HepG2 (cell line): ENCODE measurements around the gene FBXL4. TPM values are rescaled to one million over a fixed set of nuclear protein-coding genes. Genes with fewer than 3 reads are reported as not detected.

Experiments used
- ATAC-seq: fragments of 200-7000 bp; cut with Tn5 transposase; 3 replicates; pipeline ENCODE4 v1.9.1; 2020; ENCODE audit warnings: mild to moderate bottlenecking, moderate library complexity
- BruUV-seq: library from RNA; stranded (reverse); fragments of 400-500 nt; replicated peaks from 2 replicates; lab custom pipeline; 2021; lab: Mats Ljungman, UMichigan
- CTCF ChIA-PET: fragments of 300-600 bp; formaldehyde crosslinking; extraction: SDS; loops from one replicate; lab custom pipeline; 2021; ENCODE audit warnings: low total read pairs, inconsistent platforms, low intra/inter-chr PET ratio; lab: Yijun Ruan, JAX
- POLR2A ChIA-PET: fragments of 350-600 bp; sonication (Branson Sonifier 250); formaldehyde crosslinking; loops from one replicate; lab custom pipeline; 2020; ENCODE audit warnings: antibody characterized with exemption, inconsistent platforms; lab: Yijun Ruan, JAX
- DNase-seq: peaks from one replicate; pipeline ENCODE4 v3.0.0-alpha.2; 2015; ENCODE audit warnings: low spot score
- FAIRE-seq: peaks from 3 replicates; lab custom pipeline; 2011; peaks lifted over from hg19 to GRCh38; lab: Jason Lieb, UNC
- H2AFZ ChIP-seq: one replicate; pipeline ENCODE4 v1.6.1; 2011; ENCODE audit warnings: low read length, inconsistent platforms
- H3K27ac ChIP-seq: fragments of 300-600 bp; 3 replicates; pipeline ENCODE4 v1.8.0; 2011; ENCODE audit warnings: mixed run types, mild to moderate bottlenecking, mixed read lengths, low read length, inconsistent platforms; ENCODE audit not compliant: insufficient read depth; ENCODE audit errors: extremely low read length
- H3K27me3 ChIP-seq, 2 experiments: fragments of 200-600 bp in 1 of 2; 2 replicates in 1 of 2; 3 replicates in 1 of 2; pipeline versions ENCODE4 v1.6.0 to v1.8.0; 2011; ENCODE audit warnings: low read length in 2 of 2, mild to moderate bottlenecking in 2 of 2, moderate library complexity in 2 of 2, inconsistent platforms in 1 of 2; ENCODE audit not compliant: insufficient read depth in 2 of 2, control insufficient read depth in 1 of 2
- H3K36me3 ChIP-seq, 2 experiments: fragments of 200-600 bp in 1 of 2; replicated peaks in 1 of 2; 2 replicates in 1 of 2; 3 replicates in 1 of 2; pipeline versions ENCODE4 v1.5.1 to v1.8.0; 2011; ENCODE audit warnings: low read length in 2 of 2, inconsistent platforms in 1 of 2; ENCODE audit not compliant: insufficient read depth in 2 of 2, control insufficient read depth in 1 of 2
- H3K4me1 ChIP-seq: 2 replicates; pipeline ENCODE4 v1.5.1; 2012; ENCODE audit warnings: low read length, inconsistent platforms; ENCODE audit not compliant: insufficient read depth
- H3K4me2 ChIP-seq: 2 replicates; pipeline ENCODE4 v1.6.0; 2011; ENCODE audit warnings: low read depth, low read length, inconsistent platforms
- H3K4me3 ChIP-seq, 3 experiments: fragments of 200-600 bp in 1 of 3; sonication (generic), shearing (Covaris generic) in 1 of 3; replicated peaks in 1 of 3; 2 replicates each; pipeline ENCODE4 v1.5.1; 2011 to 2016; ENCODE audit warnings: low read length in 3 of 3, inconsistent platforms in 2 of 3, low read depth in 2 of 3, mild to moderate bottlenecking in 2 of 3, control low read depth in 1 of 3, mixed read lengths in 1 of 3; ENCODE audit not compliant: insufficient read depth in 1 of 3
- H3K79me2 ChIP-seq: one replicate; pipeline ENCODE4 v1.6.1; 2011; ENCODE audit warnings: low read length, inconsistent platforms; ENCODE audit not compliant: insufficient read depth
- H3K9ac ChIP-seq: 2 replicates; pipeline ENCODE4 v1.6.0; 2011; ENCODE audit warnings: mild to moderate bottlenecking, low read depth, low read length, inconsistent platforms; ENCODE audit not compliant: insufficient read depth
- H3K9me3 ChIP-seq: 2 replicates; pipeline ENCODE4 v1.5.1; 2012; ENCODE audit warnings: mild to moderate bottlenecking, low read length
- H4K20me1 ChIP-seq: 2 replicates; pipeline ENCODE4 v1.6.0; 2011; ENCODE audit warnings: inconsistent platforms, mild to moderate bottlenecking, low read length, moderate library complexity; ENCODE audit not compliant: insufficient read depth
- CBX2 ChIP-seq, 2 experiments: fragments of 200-600 bp in 1 of 2; sonication (generic); formaldehyde crosslinking in 1 of 2; IDR thresholded peaks; 2 replicates each; pipeline versions ENCODE4 v1.7.0 to v1.8.1; 2018 to 2022; ENCODE audit warnings: low read depth in 2 of 2, low read length in 1 of 2, mild to moderate bottlenecking in 1 of 2, missing genetic modification reagents in 1 of 2
- GATAD1 ChIP-seq: IDR thresholded peaks from 2 replicates; pipeline ENCODE4 v1.6.1; 2016; ENCODE audit warnings: missing genetic modification reagents, missing compliant biosample characterization
- JARID2 ChIP-seq: sonication (generic); formaldehyde crosslinking; IDR thresholded peaks from 2 replicates; pipeline ENCODE4 v1.8.1; 2023; ENCODE audit warnings: missing genetic modification reagents, inconsistent platforms; ENCODE audit not compliant: insufficient replicate concordance
- KLF16 ChIP-seq, 2 experiments: sonication (generic) in 1 of 2; formaldehyde crosslinking in 1 of 2; IDR thresholded peaks; 2 replicates each; pipeline versions ENCODE4 v1.6.1 to v1.8.0; 2016 to 2023; ENCODE audit warnings: missing genetic modification reagents in 2 of 2, missing compliant biosample characterization in 1 of 2
- RAD21 ChIP-seq: fragments of 450-650 bp; formaldehyde crosslinking; IDR thresholded peaks from 2 replicates; pipeline ENCODE4 v1.5.0; 2020; ENCODE audit warnings: mild to moderate bottlenecking
- RAD51 ChIP-seq: fragments of 450-650 bp; IDR thresholded peaks from 2 replicates; pipeline ENCODE4 v1.6.1; 2016; ENCODE audit warnings: borderline replicate concordance
- SMC3 ChIP-seq: IDR thresholded peaks from 2 replicates; pipeline ENCODE4 v1.6.1; 2011; ENCODE audit warnings: low read length, improper control_type of control experiment
- ZBTB21 ChIP-seq: sonication (generic); formaldehyde crosslinking; IDR thresholded peaks from 2 replicates; pipeline ENCODE4 v1.4.0; 2020; ENCODE audit warnings: missing genetic modification reagents
- ZNF12 ChIP-seq: sonication (generic); formaldehyde crosslinking; IDR thresholded peaks from 2 replicates; pipeline ENCODE4 v1.5.0; 2020; ENCODE audit warnings: missing genetic modification reagents
- ZNF253 ChIP-seq: sonication (generic); formaldehyde crosslinking; IDR thresholded peaks from 2 replicates; pipeline ENCODE4 v1.8.0; 2022; ENCODE audit warnings: mild to moderate bottlenecking, missing genetic modification reagents, borderline replicate concordance
- ZNF567 ChIP-seq: sonication (generic); formaldehyde crosslinking; IDR thresholded peaks from 2 replicates; pipeline ENCODE4 v1.8.1; 2023; ENCODE audit warnings: mild to moderate bottlenecking, missing genetic modification reagents, borderline replicate concordance
- WGBS: methylation state at CpG from one replicate; pipeline ENCODE4 v1.1.6; 2017; ENCODE audit warnings: low lambda C conversion rate; 5-methylcytosine and 5-hydroxymethylcytosine counted together
- in situ Hi-C: cut with HindIII; loops from 2 replicates; pipeline ENCODE4 v1.10.0; 2017; ENCODE audit warnings: low pct_unique_long_range_greater_than_20kb; ENCODE audit not compliant: extremely low pct_ligation_motif_present
- intact Hi-C: fragments of 100-400 bp; cut with micrococcal nuclease; formaldehyde crosslinking; loops from one replicate; pipeline ENCODE4 v1.10.0; 2022; ENCODE audit not compliant: unreplicated experiment
- polyA plus RNA-seq, 8 experiments: library from polyadenylated mRNA; depleted of rRNA in 3 of 8; stranded (reverse) in 7 of 8; unstranded in 1 of 8; fragments of >200 nt; fragmentation: Illumina TruSeq in 4 of 8; extraction: Trizol in 4 of 8; gene quantifications; 2 replicates each; pipeline versions ENCODE4 v1.2.1 to v1.2.3, GENCODE V29; 2011 to 2016; ENCODE audit warnings: low read depth in 4 of 8, missing spikeins in 1 of 8, mixed read lengths in 1 of 8; ENCODE audit not compliant: insufficient read depth in 1 of 8
- total RNA-seq, 5 experiments: library from RNA; depleted of rRNA; stranded (reverse); fragments of >200 nt; fragmentation: Illumina TruSeq; extraction: Trizol; gene quantifications; 2 replicates each; pipeline ENCODE4 v1.2.3, GENCODE V29; 2016; ENCODE audit warnings: low read depth in 1 of 5
- TF ChIP-seq, protein P1 (sequence below): IDR thresholded peaks from 2 replicates; pipeline ENCODE4 v1.6.1; 2016
- TF ChIP-seq, protein P2 (sequence below): IDR thresholded peaks from 2 replicates; pipeline ENCODE4 v1.6.1; 2016; ENCODE audit warnings: low read depth, control low read depth

Gene FBXL4
- total and polyA plus RNA-seq, 2 of the 13 experiments (the other 11 are each of a cell fraction or from before 2014, with no cell fraction given), result 13.2 to 17.6 TPM

DNA sequence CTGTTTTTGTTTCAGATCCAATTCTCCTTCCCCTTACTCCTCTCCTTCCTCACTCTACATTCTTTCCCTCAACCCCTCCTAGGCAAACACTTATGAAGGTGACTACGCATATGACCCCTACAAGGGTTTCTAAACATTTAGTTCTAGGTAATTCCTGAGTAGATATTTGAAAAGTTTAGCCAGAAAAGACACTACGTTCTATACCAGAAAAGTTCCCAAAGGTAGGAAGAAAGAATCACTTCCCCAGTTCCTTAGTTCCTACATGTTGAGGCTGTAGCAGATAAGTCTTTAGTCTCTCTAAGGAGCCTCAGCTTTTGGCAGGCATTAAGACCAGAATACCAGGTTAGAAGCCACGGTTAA is 101.7 kb downstream of the FBXL4 start:
- intact Hi-C loops, result loop anchor here (5.0 kb wide), 4 partner anchors 96 to 1779 kb away; no protein-coding TSS in a partner anchor
- H4K20me1 ChIP-seq, result peaks cover 4% of the 10 kb centered on the region; the same call in 1 of the 2 replicates
- H3K9ac ChIP-seq, result no peak overlapping the region
- FAIRE-seq, result no peak
- H3K27me3 ChIP-seq, result peaks cover 3 to 46% of the 10 kb centered on the region in 2 experiments
- TF ChIP-seq ZNF12 (no peak), KLF16 (CRISPR knock-in tag; IDR thresholded peaks at IDR 0.05) (0 out of 4 replicates have a peak, but pooled peaks of 1 of the 2 experiments have one; percentile 7), ZNF567 (CRISPR knock-in tag) (no peak)
- TF ChIP-seq, all 625 proteins: peak for 1
- H3K27ac ChIP-seq, result no peak overlapping the region
- CTCF ChIA-PET, result interaction anchor here (1.3 kb wide), 1 partner anchor 1349 kb away, joined by 4 read pairs; no protein-coding TSS in a partner anchor
- H3K4me1 ChIP-seq, result no peaks in the 10 kb centered on the region
- 63% methylated on average over 3 of the region's 3 CpGs for WGBS
- ATAC-seq (no peak), DNase-seq (no peak)
- in situ Hi-C loops, result loop anchor here (25.0 kb wide), 5 partner anchors 266 to 1784 kb away; no protein-coding TSS in a partner anchor
- H3K36me3 ChIP-seq, result no peaks in the 10 kb centered on the region
- no peak overlapping the region for H3K4me3 ChIP-seq
- BruUV-seq, result no TSS peak
- no peak overlapping the region for H2AFZ ChIP-seq
- POLR2A ChIA-PET, result no interaction called here
- H3K79me2 ChIP-seq, result no peaks in the 10 kb centered on the region
- H3K4me2 ChIP-seq, result no peak overlapping the region
- no peaks in the 10 kb centered on the region for H3K9me3 ChIP-seq

DNA sequence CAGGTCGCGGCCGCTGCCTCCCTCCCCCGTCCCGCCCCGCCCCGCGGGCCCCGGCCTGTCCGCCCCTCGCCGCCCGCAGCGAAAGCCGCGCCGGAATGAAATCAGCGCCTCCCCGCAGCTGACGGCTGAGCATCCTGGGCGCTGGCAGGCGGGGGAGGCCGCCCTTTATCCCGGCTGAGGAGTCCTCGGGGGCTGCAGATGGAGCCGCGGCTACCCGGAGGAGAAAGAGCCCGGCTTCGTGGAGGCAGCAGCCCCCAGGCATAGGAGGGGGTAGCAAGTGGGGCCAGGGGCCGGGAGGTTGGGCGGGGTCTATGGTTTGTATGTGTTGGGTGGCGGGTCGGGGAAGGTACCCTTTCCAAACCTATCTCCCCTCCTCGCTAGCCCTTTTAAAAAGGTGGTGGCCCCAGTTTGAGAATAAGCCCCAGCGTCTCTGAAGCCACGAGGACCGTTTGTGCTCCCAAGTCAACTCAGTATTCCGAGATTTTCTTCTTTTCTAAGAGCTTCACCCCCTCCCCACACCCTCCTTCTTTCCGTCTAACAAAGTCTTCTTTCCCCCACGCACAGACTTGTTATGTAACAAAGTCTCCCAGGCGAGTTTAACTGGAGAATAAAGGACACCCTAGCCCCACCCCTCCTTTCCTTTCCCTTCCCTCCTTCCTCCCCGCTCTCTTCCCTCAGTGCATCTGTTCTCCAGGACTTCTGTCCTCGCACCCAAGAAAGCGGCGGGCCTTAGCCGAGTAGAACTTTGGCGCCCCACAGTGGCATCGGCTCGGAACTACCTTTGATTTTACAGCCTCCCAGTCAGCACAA is 102.3 kb downstream of the FBXL4 start:
- FAIRE-seq (peak; percentile 59), DNase-seq (peak; percentile 40), ATAC-seq (peak; percentile 85)
- Histone ChIP-seq H3K79me2 (no peaks in the 10 kb centered on the region), H3K9me3 (no peaks in the 10 kb centered on the region), H3K4me1 (no peaks in the 10 kb centered on the region), H2AFZ (no peak overlapping the region), H3K4me3 (peak overlapping the region in 1 of 3 experiments; percentile 16; a peak in 1 of 6 replicates), H3K36me3 (no peaks in the 10 kb centered on the region), H3K9ac (no peak overlapping the region), H3K27ac (no peak overlapping the region), H3K27me3 (peaks cover 3 to 47% of the 10 kb centered on the region in 2 experiments), H3K4me2 (peak overlapping the region; percentile 32; the same call in 1 of the 2 replicates), H4K20me1 (peaks cover 4% of the 10 kb centered on the region; the same call in 1 of the 2 replicates)
- ChIA-PET CTCF (interaction anchor here (1.3 kb wide), 1 partner anchor 1348 kb away, joined by 4 read pairs; no protein-coding TSS in a partner anchor), POLR2A (no interaction called here)
- intact Hi-C loops (loop anchor here (1.0 to 5.0 kb wide), 6 partner anchors 97 to 1778 kb away; no protein-coding TSS in a partner anchor), in situ Hi-C loops (loop anchor here (25.0 kb wide), 5 partner anchors 267 to 1783 kb away; no protein-coding TSS in a partner anchor)
- no TSS peak for BruUV-seq
- 5% methylated on average over 23 of the region's 50 CpGs for WGBS
- TF ChIP-seq ZBTB21 (no peak), GATAD1 (CRISPR knock-in tag) (no peak), SMC3 (peak; percentile 76), ZNF253 (CRISPR knock-in tag) (no peak), RAD21 (CRISPR knock-in tag) (peak; percentile 75), RAD51 (no peak), JARID2 (CRISPR knock-in tag) (no peak), CBX2 (IDR thresholded peaks at IDR 0.05; ENCODE audit: low read depth, low read length) (no peak), CBX2 (CRISPR knock-in tag; IDR thresholded peaks at IDR 0.05; ENCODE audit: low read depth) (no peak), KLF16 (CRISPR knock-in tag; IDR thresholded peaks at IDR 0.05) (0 out of 4 replicates have a peak, but pooled peaks of 1 of the 2 experiments have one; percentile 37)
- TF ChIP-seq, protein P1, sequence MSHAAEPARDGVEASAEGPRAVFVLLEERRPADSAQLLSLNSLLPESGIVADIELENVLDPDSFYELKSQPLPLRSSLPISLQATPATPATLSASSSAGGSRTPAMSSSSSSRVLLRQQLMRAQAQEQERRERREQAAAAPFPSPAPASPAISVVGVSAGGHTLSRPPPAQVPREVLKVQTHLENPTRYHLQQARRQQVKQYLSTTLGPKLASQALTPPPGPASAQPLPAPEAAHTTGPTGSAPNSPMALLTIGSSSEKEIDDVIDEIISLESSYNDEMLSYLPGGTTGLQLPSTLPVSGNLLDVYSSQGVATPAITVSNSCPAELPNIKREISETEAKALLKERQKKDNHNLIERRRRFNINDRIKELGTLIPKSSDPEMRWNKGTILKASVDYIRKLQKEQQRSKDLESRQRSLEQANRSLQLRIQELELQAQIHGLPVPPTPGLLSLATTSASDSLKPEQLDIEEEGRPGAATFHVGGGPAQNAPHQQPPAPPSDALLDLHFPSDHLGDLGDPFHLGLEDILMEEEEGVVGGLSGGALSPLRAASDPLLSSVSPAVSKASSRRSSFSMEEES, result no peak
- TF ChIP-seq, protein P2, sequence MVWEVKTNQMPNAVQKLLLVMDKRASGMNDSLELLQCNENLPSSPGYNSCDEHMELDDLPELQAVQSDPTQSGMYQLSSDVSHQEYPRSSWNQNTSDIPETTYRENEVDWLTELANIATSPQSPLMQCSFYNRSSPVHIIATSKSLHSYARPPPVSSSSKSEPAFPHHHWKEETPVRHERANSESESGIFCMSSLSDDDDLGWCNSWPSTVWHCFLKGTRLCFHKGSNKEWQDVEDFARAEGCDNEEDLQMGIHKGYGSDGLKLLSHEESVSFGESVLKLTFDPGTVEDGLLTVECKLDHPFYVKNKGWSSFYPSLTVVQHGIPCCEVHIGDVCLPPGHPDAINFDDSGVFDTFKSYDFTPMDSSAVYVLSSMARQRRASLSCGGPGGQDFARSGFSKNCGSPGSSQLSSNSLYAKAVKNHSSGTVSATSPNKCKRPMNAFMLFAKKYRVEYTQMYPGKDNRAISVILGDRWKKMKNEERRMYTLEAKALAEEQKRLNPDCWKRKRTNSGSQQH (CRISPR knock-in tag), result no peak
